Activated CD8-positive, alpha-beta memory T cell treated with anti-CD3 and anti-CD28 coated beads for 48 hours (primary cell): Measurements from ENCODE around the gene WNT3A.

Experiments
- DNase-seq, 3 experiments: peaks; one replicate each; pipeline ENCODE4 v3.0.0-alpha.2; 2020; ENCODE audit warnings: low read depth in 2 of 3, low spot score in 2 of 3

WNT3A gene

GRCh38 chr1:228047183-228047466, 40.3 kb downstream of the WNT3A start:
- no peak for DNase-seq

GRCh38 chr1:228048120-228048519, 41.3 kb downstream of the WNT3A start:
- DNase-seq = no peak

- no peak for DNase-seq
Observed at GRCh38 chr1:228048659-228049298, 42.0 kb downstream of the WNT3A start.

- no peak for DNase-seq
Observed at GRCh38 chr1:228050571-228051231, 43.9 kb downstream of the WNT3A start.

GRCh38 chr1:228058172-228058948, 51.6 kb downstream of the WNT3A start:
- no peak for DNase-seq

GRCh38 chr1:228058949-228059633, 52.3 kb downstream of the WNT3A start:
- DNase-seq = no peak

GRCh38 chr1:228059634-228060457, 53.0 kb downstream of the WNT3A start:
- DNase-seq = peak in 2 of 3 experiments; percentile 43 to 69

- DNase-seq = no peak
Observed at GRCh38 chr1:228060458-228061190, 53.8 kb downstream of the WNT3A start.

GRCh38 chr1:228061411-228062084, 54.8 kb downstream of the WNT3A start:
- DNase-seq = no peak

GRCh38 chr1:228062085-228062791, 55.4 kb downstream of the WNT3A start:
- no peak for DNase-seq

- DNase-seq = no peak
Observed at GRCh38 chr1:228062812-228063211, 56.0 kb downstream of the WNT3A start.

- no peak for DNase-seq
Observed at GRCh38 chr1:228063251-228064191, 56.7 kb downstream of the WNT3A start.

GRCh38 chr1:228064296-228064695, 57.5 kb downstream of the WNT3A start:
- DNase-seq = no peak

GRCh38 chr1:228064741-228065542, 58.1 kb downstream of the WNT3A start:
- DNase-seq = no peak

GRCh38 chr1:228065543-228066347, 58.9 kb downstream of the WNT3A start:
- no peak for DNase-seq

GRCh38 chr1:228066416-228066815, 59.6 kb downstream of the WNT3A start:
- DNase-seq = no peak
